Heart left ventricle (tissue), 16 donors: ENCODE measurements around the gene GRM7. TPM values are rescaled to one million over a fixed set of nuclear protein-coding genes. Genes with fewer than 3 reads are reported as not detected.

Source experiments
- ATAC-seq, 4 donors: fragments of 200-7000 bp; cut with Tn5 transposase; one replicate each; pipeline ENCODE4 v1.9.1; 2020 to 2022; ENCODE audit warnings: moderate library complexity in 4 of 4, mild to moderate bottlenecking in 3 of 4, moderate number of reproducible peaks in 1 of 4
- DNase-seq, 5 donors: peaks; one replicate each; pipeline ENCODE4 v3.0.0-alpha.2; 2020
- H3K27ac ChIP-seq, 12 donors: fragments of 200-600 bp; sonication (generic) in 4 of 12; one replicate each; pipeline versions ENCODE4 v1.5.0 to v1.8.0; 2016 to 2022; ENCODE audit warnings: mild to moderate bottlenecking in 2 of 12
- H3K27me3 ChIP-seq, 9 donors: fragments of 200-600 bp; sonication (generic) in 2 of 9; one replicate each; pipeline versions ENCODE4 v1.5.1 to v1.8.0; 2016 to 2022; ENCODE audit warnings: mild to moderate bottlenecking in 3 of 9
- H3K36me3 ChIP-seq, 9 donors: fragments of 200-600 bp; sonication (generic) in 2 of 9; one replicate each; pipeline versions ENCODE4 v1.5.0 to v1.8.0; 2018 to 2022; ENCODE audit warnings: mild to moderate bottlenecking in 2 of 9
- H3K4me1 ChIP-seq, 12 donors: fragments of 200-600 bp; sonication (generic) in 4 of 12; one replicate each; pipeline versions ENCODE4 v1.5.0 to v1.8.0; 2016 to 2022; ENCODE audit warnings: mild to moderate bottlenecking in 3 of 12
- H3K4me3 ChIP-seq, 12 donors: fragments of 200-600 bp; sonication (generic) in 4 of 12; one replicate each; pipeline versions ENCODE4 v1.5.0 to v1.8.0; 2017 to 2022; ENCODE audit warnings: mild to moderate bottlenecking in 9 of 12, moderate library complexity in 4 of 12
- H3K9me3 ChIP-seq, 12 donors: fragments of 200-600 bp; sonication (generic) in 4 of 12; one replicate each; pipeline versions ENCODE4 v1.5.0 to v1.8.0; 2016 to 2022; ENCODE audit warnings: mild to moderate bottlenecking in 1 of 12
- POLR2A ChIP-seq, 2 donors: fragments of 450-650 bp; IDR thresholded peaks; one replicate each; pipeline ENCODE4 v1.6.1; 2017; ENCODE audit warnings: antibody characterized with exemption in 2 of 2, mild to moderate bottlenecking in 2 of 2, moderate library complexity in 2 of 2
- WGBS, 4 donors: extraction: QIAGEN DNeasy Blood & Tissue Kit in 2 of 4; methylation state at CpG; one replicate each; pipeline versions ENCODE4 v1.1.5 to v1.1.7; 2013 to 2018; 5-methylcytosine and 5-hydroxymethylcytosine counted together
- intact Hi-C, 10 donors: fragments of 100-400 bp; cut with DNase I; formaldehyde crosslinking; loops; one replicate each; pipeline versions ENCODE4 v1.11.1 to v1.14.2; 2022
- polyA plus RNA-seq, 2 donors: library from polyadenylated mRNA; stranded (reverse); fragments of 200-250 nt; gene quantifications; one replicate each; pipeline ENCODE4 v1.2.3, GENCODE V29; 2013
- total RNA-seq, 9 donors: library from RNA; depleted of rRNA in 2 of 9; stranded (reverse); fragments of >200 nt in 2 of 9; fragmentation: NEBNext Ultra II Directional in 3 of 9; extraction: Animal tissue kit (Norgen Biotek cat#: 25700) in 3 of 9; gene quantifications; one replicate each; pipeline versions ENCODE4 v1.1.0 to v1.2.4, GENCODE V29; 2016 to 2023
- TF ChIP-seq, protein P1 (sequence below), 12 donors: fragments of 200-600 bp; sonication (generic) in 4 of 12; IDR thresholded peaks; one replicate each; pipeline versions ENCODE4 v1.5.0 to v1.8.0; 2018 to 2022; ENCODE audit warnings: antibody characterized with exemption in 12 of 12, mild to moderate bottlenecking in 5 of 12
- donor health status: ischemic (EF 13 %, LVEDD 7.1; RV severe dilation, severe dysfunction).
- donor health status: healthy with polysubstance abuse.
- donor health status: DM: no; HTN: yes; CAD: no.
- donor health status: DM: no; HTN: no; CAD: no.
- donor health status: ischemic (EF 25% LVEDD 6.9; RV normal size, moderate dysfunction).
- donor health status: ischemic (EF 25% LVEDD 5.7; RV mildly dilated, moderate dysfunction).
- donor health status: healthy.
- donor health status: DM: yes; HTN: yes; CAD: no.
- donor health status: ischemic (EF 35%, LVEDD 5.7; RV mildly dilated, moderate dysfunction).
- donor health status: nonischemic (EF 11% LVEDD 7.7; RV severe dilation, severe dysfunction).
- donor health status: DM: yes; HTN: yes; CAD: no.
- donor health status: PGD.
- donor health status: ischemic (EF 29% LVEDD 5.4; RV normal size, mild dysfunction).
- donor health status: nonischemic (EF 23%, LVEDD 6.1; RV moderate dilation, normal function).

GRM7 gene
- total and polyA plus RNA-seq, 11 donors, result not detected

GRCh38 chr3:7790141-7790540 is 929.2 kb downstream of the GRM7 start:
- 76 to 89% (median 84%) methylated on average over 3 of the region's 3 CpGs for WGBS, 4 donors
- H3K36me3 ChIP-seq, result no peaks in the 10 kb centered on the region
- DNase-seq, result no peak
- no peaks in the 10 kb centered on the region for H3K4me1 ChIP-seq
- intact Hi-C loops, result loop anchor here in 1 of 10 donors (10.0 kb wide), 1 partner anchor 315 kb away; no protein-coding TSS in a partner anchor
- H3K27me3 ChIP-seq, result no peaks in the 10 kb centered on the region
- H3K9me3 ChIP-seq, result no peaks in the 10 kb centered on the region
- H3K27ac ChIP-seq, result no peak overlapping the region
- H3K4me3 ChIP-seq, result no peak overlapping the region
- no peak for TF ChIP-seq POLR2A (IDR thresholded peaks at IDR 0.05)
- TF ChIP-seq, protein P1, sequence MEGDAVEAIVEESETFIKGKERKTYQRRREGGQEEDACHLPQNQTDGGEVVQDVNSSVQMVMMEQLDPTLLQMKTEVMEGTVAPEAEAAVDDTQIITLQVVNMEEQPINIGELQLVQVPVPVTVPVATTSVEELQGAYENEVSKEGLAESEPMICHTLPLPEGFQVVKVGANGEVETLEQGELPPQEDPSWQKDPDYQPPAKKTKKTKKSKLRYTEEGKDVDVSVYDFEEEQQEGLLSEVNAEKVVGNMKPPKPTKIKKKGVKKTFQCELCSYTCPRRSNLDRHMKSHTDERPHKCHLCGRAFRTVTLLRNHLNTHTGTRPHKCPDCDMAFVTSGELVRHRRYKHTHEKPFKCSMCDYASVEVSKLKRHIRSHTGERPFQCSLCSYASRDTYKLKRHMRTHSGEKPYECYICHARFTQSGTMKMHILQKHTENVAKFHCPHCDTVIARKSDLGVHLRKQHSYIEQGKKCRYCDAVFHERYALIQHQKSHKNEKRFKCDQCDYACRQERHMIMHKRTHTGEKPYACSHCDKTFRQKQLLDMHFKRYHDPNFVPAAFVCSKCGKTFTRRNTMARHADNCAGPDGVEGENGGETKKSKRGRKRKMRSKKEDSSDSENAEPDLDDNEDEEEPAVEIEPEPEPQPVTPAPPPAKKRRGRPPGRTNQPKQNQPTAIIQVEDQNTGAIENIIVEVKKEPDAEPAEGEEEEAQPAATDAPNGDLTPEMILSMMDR (IDR thresholded peaks at IDR 0.05), result no peak
- ATAC-seq, result no peak
